Measurements from ENCODE around the gene ZNF525.

GRCh38 chr19:53389978-53390377 is 24.5 kb downstream of the ZNF525 start:
- no peak for TF ChIP-seq CTCF (IDR thresholded peaks at IDR 0.05)
- no peak for TF ChIP-seq POLR2A (IDR thresholded peaks at IDR 0.05)

Measured in lower leg skin (tissue), 3 donors.